Body of pancreas (tissue), 4 donors: ENCODE measurements around the gene NPIPA2.
"Not testable (repeated sequence)": the region's sequence is repeated elsewhere in the genome, so short reads cannot be mapped to it uniquely, and the experiment has no call there.

Experiments used
- CTCF ChIP-seq, 7 experiments: fragments of 450-650 bp in 4 of 7; fragments of 200-600 bp in 3 of 7; sonication (generic) in 3 of 7; IDR thresholded peaks; one replicate each; pipeline ENCODE4 v1.5.1; 2016 to 2019; ENCODE audit warnings: antibody characterized with exemption in 7 of 7
- POLR2A ChIP-seq, 3 donors: fragments of 450-650 bp; IDR thresholded peaks; one replicate each; pipeline ENCODE4 v1.6.1; 2016; ENCODE audit warnings: antibody characterized with exemption in 3 of 3, mild to moderate bottlenecking in 2 of 3

DNA sequence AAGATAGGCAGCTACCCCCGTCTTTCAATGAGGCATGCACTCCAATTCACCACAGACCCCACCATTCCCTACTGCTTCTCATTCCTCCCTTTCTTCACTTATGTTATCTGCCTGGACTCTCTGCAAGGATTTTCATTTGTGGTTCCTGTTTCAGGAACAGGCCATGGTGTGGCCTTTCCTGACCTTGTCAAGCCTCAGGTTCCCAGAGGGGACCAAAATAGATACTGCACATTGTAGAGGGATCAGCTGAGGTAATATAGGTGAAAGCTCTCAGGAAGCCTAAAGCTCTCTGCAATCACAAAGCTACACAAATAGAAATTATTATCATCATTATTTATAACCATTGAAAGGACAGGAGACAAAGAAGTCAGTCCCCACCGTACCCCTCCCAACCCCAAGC, 50.6 kb downstream of the NPIPA2 start:
- TF ChIP-seq CTCF, POLR2A (IDR thresholded peaks at IDR 0.05): not testable (repeated sequence)
